Measurements from ENCODE around the gene NUP93. TPM values are rescaled to one million over a fixed set of nuclear protein-coding genes. Genes with fewer than 3 reads are reported as not detected.
"Not testable (repeated sequence)": the region's sequence is repeated elsewhere in the genome, so short reads cannot be mapped to it uniquely, and the experiment has no call there.

The NUP93 gene
- total and polyA plus RNA-seq, 2 experiments from 2014 or later, result 139 to 187 TPM

DNA sequence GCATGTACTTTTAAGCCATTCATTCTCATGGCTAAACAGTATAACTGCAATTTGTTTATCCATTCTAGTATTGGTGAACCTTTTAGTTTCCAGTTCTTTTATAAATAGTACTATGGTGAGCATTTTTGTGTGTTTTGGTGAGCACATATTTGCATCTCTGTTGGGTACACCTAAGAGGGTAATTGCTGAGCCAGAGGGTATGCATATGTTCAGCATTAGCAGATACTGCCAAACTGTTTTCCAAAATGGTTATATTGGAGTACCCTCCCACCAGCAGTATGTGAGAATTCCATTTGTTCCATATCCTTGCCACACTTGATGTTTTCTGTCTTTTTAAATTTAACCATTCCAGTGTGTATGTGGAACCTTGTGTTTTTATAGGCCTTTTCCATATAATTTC, 81.0 kb downstream of the NUP93 start (continued):
- TF ChIP-seq, protein P1, sequence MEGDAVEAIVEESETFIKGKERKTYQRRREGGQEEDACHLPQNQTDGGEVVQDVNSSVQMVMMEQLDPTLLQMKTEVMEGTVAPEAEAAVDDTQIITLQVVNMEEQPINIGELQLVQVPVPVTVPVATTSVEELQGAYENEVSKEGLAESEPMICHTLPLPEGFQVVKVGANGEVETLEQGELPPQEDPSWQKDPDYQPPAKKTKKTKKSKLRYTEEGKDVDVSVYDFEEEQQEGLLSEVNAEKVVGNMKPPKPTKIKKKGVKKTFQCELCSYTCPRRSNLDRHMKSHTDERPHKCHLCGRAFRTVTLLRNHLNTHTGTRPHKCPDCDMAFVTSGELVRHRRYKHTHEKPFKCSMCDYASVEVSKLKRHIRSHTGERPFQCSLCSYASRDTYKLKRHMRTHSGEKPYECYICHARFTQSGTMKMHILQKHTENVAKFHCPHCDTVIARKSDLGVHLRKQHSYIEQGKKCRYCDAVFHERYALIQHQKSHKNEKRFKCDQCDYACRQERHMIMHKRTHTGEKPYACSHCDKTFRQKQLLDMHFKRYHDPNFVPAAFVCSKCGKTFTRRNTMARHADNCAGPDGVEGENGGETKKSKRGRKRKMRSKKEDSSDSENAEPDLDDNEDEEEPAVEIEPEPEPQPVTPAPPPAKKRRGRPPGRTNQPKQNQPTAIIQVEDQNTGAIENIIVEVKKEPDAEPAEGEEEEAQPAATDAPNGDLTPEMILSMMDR (conservative IDR thresholded peaks at IDR 0.05; ENCODE audit: low read depth in 2 of 2), result no peak
- no peak for TF ChIP-seq POLR2AphosphoS5 (IDR thresholded peaks at IDR 0.05; ENCODE audit: low read depth)
- TF ChIP-seq, protein P2, sequence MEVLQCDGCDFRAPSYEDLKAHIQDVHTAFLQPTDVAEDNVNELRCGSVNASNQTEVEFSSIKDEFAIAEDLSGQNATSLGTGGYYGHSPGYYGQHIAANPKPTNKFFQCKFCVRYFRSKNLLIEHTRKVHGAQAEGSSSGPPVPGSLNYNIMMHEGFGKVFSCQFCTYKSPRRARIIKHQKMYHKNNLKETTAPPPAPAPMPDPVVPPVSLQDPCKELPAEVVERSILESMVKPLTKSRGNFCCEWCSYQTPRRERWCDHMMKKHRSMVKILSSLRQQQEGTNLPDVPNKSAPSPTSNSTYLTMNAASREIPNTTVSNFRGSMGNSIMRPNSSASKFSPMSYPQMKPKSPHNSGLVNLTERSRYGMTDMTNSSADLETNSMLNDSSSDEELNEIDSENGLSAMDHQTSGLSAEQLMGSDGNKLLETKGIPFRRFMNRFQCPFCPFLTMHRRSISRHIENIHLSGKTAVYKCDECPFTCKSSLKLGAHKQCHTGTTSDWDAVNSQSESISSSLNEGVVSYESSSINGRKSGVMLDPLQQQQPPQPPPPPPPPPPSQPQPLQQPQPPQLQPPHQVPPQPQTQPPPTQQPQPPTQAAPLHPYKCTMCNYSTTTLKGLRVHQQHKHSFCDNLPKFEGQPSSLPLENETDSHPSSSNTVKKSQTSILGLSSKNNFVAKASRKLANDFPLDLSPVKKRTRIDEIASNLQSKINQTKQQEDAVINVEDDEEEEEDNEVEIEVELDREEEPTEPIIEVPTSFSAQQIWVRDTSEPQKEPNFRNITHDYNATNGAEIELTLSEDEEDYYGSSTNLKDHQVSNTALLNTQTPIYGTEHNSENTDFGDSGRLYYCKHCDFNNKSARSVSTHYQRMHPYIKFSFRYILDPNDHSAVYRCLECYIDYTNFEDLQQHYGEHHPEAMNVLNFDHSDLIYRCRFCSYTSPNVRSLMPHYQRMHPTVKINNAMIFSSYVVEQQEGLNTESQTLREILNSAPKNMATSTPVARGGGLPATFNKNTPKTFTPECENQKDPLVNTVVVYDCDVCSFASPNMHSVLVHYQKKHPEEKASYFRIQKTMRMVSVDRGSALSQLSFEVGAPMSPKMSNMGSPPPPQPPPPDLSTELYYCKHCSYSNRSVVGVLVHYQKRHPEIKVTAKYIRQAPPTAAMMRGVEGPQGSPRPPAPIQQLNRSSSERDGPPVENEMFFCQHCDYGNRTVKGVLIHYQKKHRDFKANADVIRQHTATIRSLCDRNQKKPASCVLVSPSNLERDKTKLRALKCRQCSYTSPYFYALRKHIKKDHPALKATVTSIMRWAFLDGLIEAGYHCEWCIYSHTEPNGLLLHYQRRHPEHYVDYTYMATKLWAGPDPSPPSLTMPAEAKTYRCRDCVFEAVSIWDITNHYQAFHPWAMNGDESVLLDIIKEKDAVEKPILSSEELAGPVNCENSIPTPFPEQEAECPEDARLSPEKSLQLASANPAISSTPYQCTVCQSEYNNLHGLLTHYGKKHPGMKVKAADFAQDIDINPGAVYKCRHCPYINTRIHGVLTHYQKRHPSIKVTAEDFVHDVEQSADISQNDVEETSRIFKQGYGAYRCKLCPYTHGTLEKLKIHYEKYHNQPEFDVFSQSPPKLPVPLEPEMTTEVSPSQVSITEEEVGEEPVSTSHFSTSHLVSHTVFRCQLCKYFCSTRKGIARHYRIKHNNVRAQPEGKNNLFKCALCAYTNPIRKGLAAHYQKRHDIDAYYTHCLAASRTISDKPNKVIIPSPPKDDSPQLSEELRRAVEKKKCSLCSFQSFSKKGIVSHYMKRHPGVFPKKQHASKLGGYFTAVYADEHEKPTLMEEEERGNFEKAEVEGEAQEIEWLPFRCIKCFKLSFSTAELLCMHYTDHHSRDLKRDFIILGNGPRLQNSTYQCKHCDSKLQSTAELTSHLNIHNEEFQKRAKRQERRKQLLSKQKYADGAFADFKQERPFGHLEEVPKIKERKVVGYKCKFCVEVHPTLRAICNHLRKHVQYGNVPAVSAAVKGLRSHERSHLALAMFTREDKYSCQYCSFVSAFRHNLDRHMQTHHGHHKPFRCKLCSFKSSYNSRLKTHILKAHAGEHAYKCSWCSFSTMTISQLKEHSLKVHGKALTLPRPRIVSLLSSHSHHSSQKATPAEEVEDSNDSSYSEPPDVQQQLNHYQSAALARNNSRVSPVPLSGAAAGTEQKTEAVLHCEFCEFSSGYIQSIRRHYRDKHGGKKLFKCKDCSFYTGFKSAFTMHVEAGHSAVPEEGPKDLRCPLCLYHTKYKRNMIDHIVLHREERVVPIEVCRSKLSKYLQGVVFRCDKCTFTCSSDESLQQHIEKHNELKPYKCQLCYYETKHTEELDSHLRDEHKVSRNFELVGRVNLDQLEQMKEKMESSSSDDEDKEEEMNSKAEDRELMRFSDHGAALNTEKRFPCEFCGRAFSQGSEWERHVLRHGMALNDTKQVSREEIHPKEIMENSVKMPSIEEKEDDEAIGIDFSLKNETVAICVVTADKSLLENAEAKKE (CRISPR knock-in tag; IDR thresholded peaks at IDR 0.05), result no peak
- no peak for TF ChIP-seq STAT1 (IDR thresholded peaks at IDR 0.05; ENCODE audit: unreplicated experiment)
- no peak for TF ChIP-seq JUNB (IDR thresholded peaks at IDR 0.05; ENCODE audit: unreplicated experiment)
- no peak for TF ChIP-seq CREB1 (CRISPR knock-in tag; IDR thresholded peaks at IDR 0.05; ENCODE audit: low read depth)
- no peak for TF ChIP-seq NANOG (IDR thresholded peaks at IDR 0.05; ENCODE audit: borderline replicate concordance)

DNA sequence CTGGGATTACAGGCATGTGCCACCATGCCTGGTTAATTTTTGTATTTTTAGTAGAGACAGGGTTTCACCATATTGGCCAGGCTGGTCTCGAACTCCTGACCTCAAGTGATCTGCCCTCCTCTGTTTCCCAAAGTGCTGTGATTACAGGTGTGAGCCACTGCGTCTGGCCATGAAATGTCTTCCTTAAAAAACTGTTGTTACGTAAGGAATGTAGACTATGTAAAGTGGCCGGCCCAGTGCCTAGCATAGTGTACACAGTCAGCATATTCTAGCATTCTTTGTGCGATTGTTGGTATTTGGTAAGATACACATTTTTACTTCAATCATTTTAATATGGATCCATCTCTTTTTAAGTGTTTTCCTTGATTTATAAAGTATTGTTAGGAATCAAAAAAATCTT, 81.7 kb downstream of the NUP93 start:
- not testable (repeated sequence) for H3K36me3 ChIP-seq (ENCODE audit: insufficient read depth); H3K4me1 ChIP-seq (ENCODE audit: insufficient read depth); DNase-seq (ENCODE audit: low spot score); H3K36me3 Mint-ChIP-seq (ENCODE audit: low read depth); H4K20me1 ChIP-seq (replicated peaks; ENCODE audit: insufficient read depth); H3K27me3 ChIP-seq (ENCODE audit: insufficient read depth); H3F3A ChIP-seq (replicated peaks; ENCODE audit: low read depth); H3K9me3 Mint-ChIP-seq; H3K9me2 ChIP-seq (ENCODE audit: insufficient read depth); H3K4me1 Mint-ChIP-seq; H3K27ac ChIP-seq (ENCODE audit: low read depth); ATAC-seq; H3K27ac Mint-ChIP-seq; H3K4me3 Mint-ChIP-seq; H3K27me3 Mint-ChIP-seq (ENCODE audit: insufficient read depth, low read depth, poor library complexity); H2AFZ ChIP-seq; H3K4me2 ChIP-seq; H3K4me3 ChIP-seq
- H3K79me2 ChIP-seq (replicated peaks; ENCODE audit: insufficient read depth), result 0 out of 2 replicates have a peak, but pooled peaks cover 12% of the 10 kb centered on the region

All from GM23338 (cell line).